Fibroblast of lung (primary cell): ENCODE data around the gene CDH5. TPM values are rescaled to one million over a fixed set of nuclear protein-coding genes. Genes with fewer than 3 reads are reported as not detected.

Experiments
- DNase-seq, 2 donors: peaks; one replicate each; pipeline versions ENCODE4 v3.0.0 to v3.0.0-alpha.2; 2010; ENCODE audit warnings: low read depth in 2 of 2
- H2AFZ ChIP-seq: 2 replicates; pipeline ENCODE4 v1.5.1; 2012; ENCODE audit warnings: low read length, control low read depth, inconsistent platforms
- H3K27ac ChIP-seq: 2 replicates; pipeline ENCODE4 v1.5.1; 2011; ENCODE audit warnings: low read length, control low read depth; ENCODE audit not compliant: insufficient read depth
- H3K27me3 ChIP-seq: 2 replicates; pipeline ENCODE4 v1.5.1; 2011; ENCODE audit warnings: mild to moderate bottlenecking, low read length; ENCODE audit not compliant: control insufficient read depth, insufficient read depth
- H3K36me3 ChIP-seq: 2 replicates; pipeline ENCODE4 v1.5.1; 2011; ENCODE audit warnings: low read length; ENCODE audit not compliant: control insufficient read depth, insufficient read depth
- H3K4me1 ChIP-seq: 2 replicates; pipeline ENCODE4 v1.5.1; 2011; ENCODE audit warnings: low read length; ENCODE audit not compliant: control insufficient read depth, insufficient read depth; ENCODE audit errors: extremely low read depth
- H3K4me2 ChIP-seq: 2 replicates; pipeline ENCODE4 v1.5.1; 2011; ENCODE audit warnings: low read length, control low read depth; ENCODE audit not compliant: insufficient read depth; ENCODE audit errors: extremely low read depth
- H3K4me3 ChIP-seq, 4 experiments: fragments of 200-600 bp in 1 of 4; sonication (generic) in 1 of 4; replicated peaks in 1 of 4; 2 replicates each; pipeline ENCODE4 v1.5.1; 2011 to 2016; ENCODE audit warnings: low read length in 4 of 4, low read depth in 3 of 4, mild to moderate bottlenecking in 3 of 4, control low read depth in 2 of 4, inconsistent platforms in 1 of 4, mixed read lengths in 1 of 4; ENCODE audit not compliant: insufficient read depth in 1 of 4; ENCODE audit errors: control extremely low read depth in 1 of 4
- H3K79me2 ChIP-seq: 2 replicates; pipeline ENCODE4 v1.5.1; 2012; ENCODE audit warnings: mild to moderate bottlenecking, low read length, inconsistent platforms; ENCODE audit not compliant: control insufficient read depth, insufficient read depth
- H3K9ac ChIP-seq: 2 replicates; pipeline ENCODE4 v1.5.1; 2011; ENCODE audit warnings: mild to moderate bottlenecking, low read length, control low read depth; ENCODE audit not compliant: insufficient read depth
- H3K9me3 ChIP-seq: 2 replicates; pipeline ENCODE4 v1.5.1; 2012; ENCODE audit warnings: low read depth, low read length; ENCODE audit not compliant: control insufficient read depth, insufficient read depth
- H4K20me1 ChIP-seq: 2 replicates; pipeline ENCODE4 v1.5.1; 2011; ENCODE audit warnings: low read length; ENCODE audit not compliant: control insufficient read depth, insufficient read depth; ENCODE audit errors: extremely low read depth
- CTCF ChIP-seq, 2 donors: IDR thresholded peaks in 1 of 2; conservative IDR thresholded peaks in 1 of 2; 1 replicate in 1 of 2; 2 replicates in 1 of 2; pipeline ENCODE4 v1.5.1; 2011 to 2012; ENCODE audit warnings: low read length in 2 of 2, control low read depth in 1 of 2, inconsistent platforms in 1 of 2, low read depth in 1 of 2, mild to moderate bottlenecking in 1 of 2
- EZH2 ChIP-seq: IDR thresholded peaks from 2 replicates; pipeline ENCODE4 v1.5.1; 2012; ENCODE audit warnings: low read length, control low read depth, mild to moderate bottlenecking; ENCODE audit errors: missing control alignments
- polyA plus RNA-seq, 2 donors: library from polyadenylated mRNA; depleted of rRNA in 1 of 2; stranded (reverse) in 1 of 2; unstranded in 1 of 2; fragments of >200 nt; gene quantifications; 2 replicates each; pipeline ENCODE4 v1.2.1, GENCODE V29; 2011 to 2012; ENCODE audit warnings: missing spikeins in 1 of 2
- total RNA-seq: library from RNA; depleted of rRNA; stranded (reverse); fragments of >200 nt; gene quantifications from 2 replicates; pipeline ENCODE4 v1.2.1, GENCODE V29; 2014

CDH5 gene
- total and polyA plus RNA-seq, 2 donors (not counting 1 experiment from before 2014, with no cell fraction given): 0.02 TPM; not detected in 1

DNA sequence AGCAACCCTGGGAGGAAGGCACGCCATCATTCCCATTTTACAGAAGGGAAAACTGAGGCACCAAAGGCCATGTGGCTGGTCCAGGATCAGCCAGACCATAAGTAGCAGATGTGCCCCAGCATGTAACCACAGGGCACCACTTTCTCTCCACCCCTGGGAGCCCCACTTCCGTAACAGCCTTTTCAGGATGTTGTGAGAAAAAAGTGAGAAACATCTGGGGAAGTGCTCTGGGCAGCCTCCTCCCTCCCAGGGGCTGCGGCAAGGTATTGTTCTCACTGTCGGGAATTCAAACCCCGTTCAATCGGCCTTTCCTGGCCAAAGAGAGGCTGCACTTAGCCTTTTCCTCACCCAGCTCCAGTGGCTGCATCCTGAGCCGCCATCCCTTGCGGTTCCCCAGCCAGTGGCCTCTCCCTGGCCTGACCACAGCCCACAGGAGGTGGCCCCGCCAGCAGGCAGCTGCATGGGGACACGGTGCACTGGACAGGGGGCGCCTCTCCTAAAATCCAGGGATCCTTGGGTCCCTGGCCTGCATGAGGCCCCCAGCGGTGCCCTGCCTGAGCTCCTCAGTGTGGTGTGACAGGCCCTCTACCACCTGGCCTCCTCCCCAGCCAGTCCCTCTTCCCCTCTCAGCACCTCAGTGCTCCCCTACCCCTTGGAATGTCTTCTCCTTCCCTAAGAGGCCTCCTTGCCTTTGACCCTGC, 5.7 kb upstream of the CDH5 start:
- no peaks in the 10 kb centered on the region for H3K4me1 ChIP-seq
- H3K27ac ChIP-seq: no peak overlapping the region
- H3K9ac ChIP-seq: no peak overlapping the region
- H3K27me3 ChIP-seq: peaks cover 5% of the 10 kb centered on the region
- no peaks in the 10 kb centered on the region for H3K36me3 ChIP-seq
- H3K9me3 ChIP-seq: no peaks in the 10 kb centered on the region
- no peak overlapping the region for H3K4me2 ChIP-seq
- no peak overlapping the region for H3K4me3 ChIP-seq
- no peaks in the 10 kb centered on the region for H3K79me2 ChIP-seq
- DNase-seq: no peak
- H4K20me1 ChIP-seq: no peaks in the 10 kb centered on the region
- no peak overlapping the region for H2AFZ ChIP-seq
- no peak for TF ChIP-seq EZH2
- no peak for TF ChIP-seq CTCF (conservative IDR thresholded peaks at IDR 0.05 in 1 of 2, IDR thresholded peaks at IDR 0.05 in 1 of 2; ENCODE audit: low read depth in 1 of 2, low read length in 2 of 2)

GRCh38 chr16:66361604-66362135, 4.8 kb upstream of the CDH5 start:
- H3K9me3 ChIP-seq: no peaks in the 10 kb centered on the region
- H2AFZ ChIP-seq: no peak overlapping the region
- H3K4me2 ChIP-seq: no peak overlapping the region
- H3K36me3 ChIP-seq: no peaks in the 10 kb centered on the region
- H3K4me3 ChIP-seq: no peak overlapping the region
- DNase-seq: no peak
- H4K20me1 ChIP-seq: no peaks in the 10 kb centered on the region
- peaks cover 5% of the 10 kb centered on the region for H3K27me3 ChIP-seq
- H3K27ac ChIP-seq: no peak overlapping the region
- no peaks in the 10 kb centered on the region for H3K4me1 ChIP-seq
- no peak overlapping the region for H3K9ac ChIP-seq
- H3K79me2 ChIP-seq: no peaks in the 10 kb centered on the region
- no peak for TF ChIP-seq EZH2
- TF ChIP-seq CTCF (conservative IDR thresholded peaks at IDR 0.05 in 1 of 2, IDR thresholded peaks at IDR 0.05 in 1 of 2; ENCODE audit: low read depth in 1 of 2, low read length in 2 of 2): no peak

GRCh38 chr16:66363211-66363777, 3.2 kb upstream of the CDH5 start:
- no peak overlapping the region for H3K9ac ChIP-seq
- no peaks in the 10 kb centered on the region for H3K79me2 ChIP-seq
- no peak overlapping the region for H3K27ac ChIP-seq
- no peaks in the 10 kb centered on the region for H3K36me3 ChIP-seq
- TF ChIP-seq EZH2 (no peak), CTCF (conservative IDR thresholded peaks at IDR 0.05 in 1 of 2, IDR thresholded peaks at IDR 0.05 in 1 of 2; ENCODE audit: low read depth in 1 of 2, low read length in 2 of 2) (no peak)
- no peaks in the 10 kb centered on the region for H3K9me3 ChIP-seq
- H3K4me1 ChIP-seq: no peaks in the 10 kb centered on the region
- H4K20me1 ChIP-seq: no peaks in the 10 kb centered on the region
- no peak overlapping the region for H2AFZ ChIP-seq
- no peak overlapping the region for H3K4me2 ChIP-seq
- peaks cover 5% of the 10 kb centered on the region for H3K27me3 ChIP-seq
- DNase-seq: no peak
- H3K4me3 ChIP-seq: no peak overlapping the region
